SK-MEL-5 (cell line): Measurements from ENCODE around the gene GMIP. TPM values are rescaled to one million over a fixed set of nuclear protein-coding genes. Genes with fewer than 3 reads are reported as not detected.

Source experiments
- DNase-seq: peaks from one replicate; pipeline ENCODE4 v3.0.0-alpha.2; 2016; ENCODE audit warnings: low read depth, low spot score
- in situ Hi-C: cut with HindIII; loops from 2 replicates; pipeline ENCODE4 v1.10.0; 2016; ENCODE audit warnings: low sequenced_read_pairs, high pct_unique_total_duplicates, low pct_unique_long_range_greater_than_20kb
- total RNA-seq: library from RNA; depleted of rRNA; stranded (reverse); fragments of >200 nt; shearing (Covaris generic); gene quantifications from 2 replicates; pipeline ENCODE4 v1.2.3, GENCODE V29; 2014

Gene GMIP
- total RNA-seq, 1 experiment from 2014 or later: 1.7 TPM

DNA sequence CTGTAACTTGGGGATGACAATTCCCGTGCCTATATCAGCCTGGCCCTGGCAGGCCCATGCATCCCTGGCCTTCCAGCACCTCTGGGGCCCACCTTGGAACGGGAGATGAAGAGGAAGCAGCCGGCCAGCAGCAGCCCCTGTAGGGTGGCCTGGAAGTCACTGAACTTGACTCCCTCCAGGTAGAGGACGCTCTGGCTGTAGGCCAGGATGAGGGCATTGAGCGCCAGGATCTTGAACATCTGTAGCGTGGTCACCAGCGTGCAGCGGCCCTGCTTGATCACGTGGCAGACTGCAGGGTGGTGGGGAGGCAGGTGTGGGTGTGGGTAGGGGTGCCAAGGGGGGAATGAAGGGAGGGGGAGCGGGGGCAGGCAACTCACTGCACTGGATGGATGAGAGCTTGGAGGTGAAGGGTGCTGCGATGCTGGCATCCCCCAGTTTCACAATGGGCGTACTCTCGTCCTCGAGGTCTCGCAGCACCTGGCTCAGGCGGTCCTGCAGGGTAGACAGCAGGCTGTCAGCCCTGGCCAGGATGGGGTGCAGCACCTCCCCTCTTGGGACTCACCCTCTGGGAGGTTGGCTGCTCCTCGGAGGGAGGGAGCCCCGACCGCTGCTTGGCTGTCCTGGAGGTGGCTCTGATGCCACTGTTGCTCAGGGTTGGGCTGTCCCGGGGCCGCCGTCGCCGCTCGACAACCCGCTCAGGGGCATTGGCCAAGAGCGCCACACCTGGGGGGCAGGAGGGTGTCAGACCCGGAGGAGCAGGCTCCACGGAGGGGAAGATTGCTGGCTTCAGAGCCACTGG is 3.8 kb upstream of the GMIP start:
- no peak for DNase-seq
- in situ Hi-C loops: no loop called here

DNA sequence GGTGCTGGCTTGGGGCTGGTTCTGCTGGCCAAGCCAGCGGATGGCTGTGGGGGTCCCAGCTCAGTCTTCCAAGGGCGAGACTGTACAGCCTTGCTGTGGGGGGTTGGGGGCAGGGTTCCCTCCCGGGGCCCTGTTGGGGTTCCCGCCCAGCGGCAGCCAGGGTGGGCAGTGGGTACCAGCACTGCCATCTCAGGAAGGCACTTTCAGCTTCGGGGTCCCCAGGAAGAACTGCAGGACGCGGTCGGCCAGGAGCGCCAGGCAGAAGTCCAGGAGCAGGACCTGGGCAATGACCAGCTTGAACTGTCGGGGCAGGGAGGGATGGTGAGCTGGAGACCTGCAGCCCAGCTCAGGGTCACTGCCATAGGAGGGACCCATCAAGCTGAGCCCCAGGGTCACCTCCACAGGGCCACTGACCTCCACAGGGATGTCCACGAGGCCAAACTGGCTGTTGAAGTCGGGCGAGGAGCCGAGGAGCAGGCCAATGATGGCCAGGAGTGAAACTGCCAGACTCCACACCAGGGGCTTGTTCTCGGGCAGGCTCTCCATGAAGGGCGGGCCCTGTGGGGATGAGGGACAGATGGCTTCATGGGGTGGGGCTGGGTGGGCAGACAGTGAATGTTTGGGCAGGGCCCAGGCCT is 1.9 kb upstream of the GMIP start:
- DNase-seq: no peak
- in situ Hi-C loops: no loop called here

DNA sequence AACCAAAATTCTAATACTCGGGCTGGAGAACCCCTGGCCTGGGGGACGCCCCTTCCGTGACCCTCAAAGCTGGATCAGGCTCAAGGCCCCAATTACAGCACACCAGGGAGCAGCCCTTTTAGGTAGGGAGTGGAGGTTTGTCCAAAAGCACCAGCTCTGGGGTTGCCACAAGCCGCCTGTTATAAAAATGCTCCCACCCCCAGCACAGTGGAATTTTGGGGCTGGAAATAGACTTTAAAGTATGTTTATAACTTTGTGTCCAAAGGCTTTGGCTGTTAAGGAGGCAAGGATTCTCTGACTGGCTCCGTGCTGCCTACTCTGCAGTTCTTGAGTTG is 564 bp upstream of the GMIP start:
- DNase-seq: no peak
- in situ Hi-C loops: no loop called here

DNA sequence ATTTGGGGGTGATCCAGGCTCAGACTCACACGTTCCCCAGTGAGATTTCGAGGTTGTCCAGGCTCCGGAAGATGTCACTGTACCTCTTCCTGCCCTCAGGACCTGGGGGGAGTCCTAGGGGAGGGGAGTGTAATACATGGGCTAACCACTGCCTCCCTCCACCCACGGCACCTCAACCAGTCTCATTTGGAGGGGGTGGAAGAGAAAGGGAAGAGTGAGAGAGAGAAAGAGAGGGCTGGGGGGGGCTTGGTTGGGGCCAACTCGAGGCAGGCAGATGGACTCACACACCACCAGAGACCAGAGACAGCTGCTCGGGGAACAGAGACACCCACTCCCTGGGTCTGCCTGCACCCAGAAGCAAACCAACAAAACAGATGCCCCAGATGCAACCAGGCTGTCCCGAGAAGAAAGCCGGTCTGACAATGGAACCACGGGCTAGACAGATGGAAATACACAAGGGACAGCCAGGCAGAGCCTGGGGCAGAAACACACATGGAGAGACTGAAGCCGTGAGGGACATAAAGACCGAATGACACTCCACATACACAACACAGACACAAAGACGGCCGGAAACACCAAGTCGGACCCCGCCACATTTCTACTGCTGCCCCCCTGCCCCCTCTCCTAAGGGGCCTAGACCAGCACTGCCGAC is 825 bp downstream of the GMIP start:
- peak; percentile 21 for DNase-seq
- in situ Hi-C loops: no loop called here

DNA sequence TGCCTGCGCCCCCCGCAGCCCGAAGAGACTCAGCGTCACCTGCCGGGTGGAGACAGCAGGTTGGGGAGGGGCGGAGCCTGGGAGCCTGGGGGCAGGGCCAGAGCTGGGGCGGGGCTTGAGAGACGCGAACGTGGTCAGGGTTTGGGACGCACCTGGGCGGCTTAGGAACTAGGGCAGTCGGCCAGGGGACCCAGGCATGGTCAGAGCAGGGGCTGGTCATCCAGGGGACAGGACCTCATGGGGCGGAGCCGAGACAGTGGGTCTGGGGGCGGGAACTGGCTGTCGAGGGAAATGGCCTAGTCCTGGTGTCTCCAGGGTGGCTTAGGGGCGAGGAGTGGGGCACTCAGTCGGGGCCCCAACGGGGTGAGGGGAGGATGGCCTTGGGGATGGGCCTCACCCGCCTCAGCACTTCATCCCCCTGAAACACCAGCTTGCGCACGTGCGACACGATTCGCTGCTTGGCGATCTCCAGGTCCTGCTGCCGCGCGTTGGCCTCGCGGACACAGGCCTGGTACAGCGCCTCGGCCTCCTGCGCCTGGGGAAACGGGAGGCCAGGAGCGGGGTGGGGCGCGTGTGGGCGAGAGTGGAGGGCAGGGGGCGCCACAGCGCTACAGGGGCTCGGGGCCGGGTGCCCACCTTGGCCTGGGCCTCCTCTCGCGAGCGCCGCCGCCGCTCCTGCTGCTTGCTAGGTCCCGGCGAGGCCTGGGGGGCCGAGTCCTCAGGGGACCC is 5.8 kb downstream of the GMIP start:
- in situ Hi-C loops: no loop called here
- no peak for DNase-seq

DNA sequence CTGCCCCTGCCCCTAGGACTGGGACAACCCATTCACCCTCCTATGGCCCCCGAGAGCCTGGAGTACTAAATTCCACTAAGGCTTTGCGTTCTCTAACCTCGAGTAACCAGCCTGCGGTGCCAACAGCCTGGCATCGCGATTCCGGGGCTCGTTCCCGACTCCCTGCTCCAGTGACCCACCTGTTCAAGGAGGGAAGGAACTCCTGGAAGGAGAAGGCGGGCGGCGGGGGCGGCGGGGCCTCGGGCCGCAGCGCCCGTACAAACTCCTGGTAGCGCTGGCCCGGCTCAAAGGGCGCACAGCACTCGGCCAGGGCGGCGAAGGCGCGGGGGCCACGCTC is 6.3 kb downstream of the GMIP start:
- in situ Hi-C loops: no loop called here
- DNase-seq: no peak

DNA sequence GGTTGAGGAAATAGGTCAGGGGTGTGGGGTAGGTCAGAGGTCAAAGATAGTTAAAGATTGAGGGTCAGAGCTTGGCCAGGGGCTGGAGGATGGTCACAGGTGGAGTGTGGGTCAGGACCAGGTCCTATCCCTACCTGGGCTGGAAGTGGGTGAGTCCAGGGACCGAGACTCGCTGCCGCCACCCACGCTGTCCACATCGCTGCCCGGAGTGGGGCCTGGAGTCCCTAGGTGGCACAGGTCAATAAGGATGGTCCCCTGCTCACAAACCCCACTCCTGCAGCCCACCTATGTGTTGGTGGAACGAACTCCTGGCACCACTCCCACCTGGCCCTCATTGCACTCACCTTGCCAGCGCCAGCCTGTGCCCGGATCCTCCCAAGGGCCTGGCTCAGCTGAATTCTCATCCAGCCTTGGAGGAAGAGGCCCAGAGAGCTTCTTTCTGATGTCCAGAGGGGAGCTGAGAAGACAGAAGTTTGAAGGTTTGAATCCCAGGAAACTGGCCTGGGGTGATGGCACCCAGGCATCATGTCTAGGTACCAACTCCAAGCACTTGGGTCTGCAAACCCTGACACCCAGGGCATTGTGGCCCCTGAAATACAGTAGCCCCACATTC is 6.8 kb downstream of the GMIP start:
- in situ Hi-C loops: no loop called here

DNA sequence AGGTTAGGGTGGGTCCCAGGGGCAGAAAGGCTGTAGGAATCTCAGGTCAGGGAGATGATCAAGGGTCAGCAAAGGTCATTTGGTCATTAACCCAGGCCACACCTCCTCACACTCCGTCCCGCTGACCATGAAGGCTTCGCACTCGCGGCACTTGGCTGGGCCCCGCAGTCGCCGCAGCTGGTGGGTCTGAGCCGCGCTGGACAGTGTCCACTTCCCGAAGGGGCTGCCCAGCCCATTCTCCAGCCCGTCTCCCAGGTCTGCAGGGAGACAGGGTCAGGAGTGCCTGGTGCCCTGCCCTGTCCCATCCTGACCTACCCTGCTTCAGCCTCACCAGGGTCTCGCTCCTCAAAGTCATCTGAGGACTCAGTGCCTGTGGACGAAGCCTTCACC is 8.1 kb downstream of the GMIP start:
- in situ Hi-C loops: no loop called here
- DNase-seq: no peak

More for the DNA sequence above, 6.8 kb downstream of the GMIP start:
- no peak for DNase-seq

DNA sequence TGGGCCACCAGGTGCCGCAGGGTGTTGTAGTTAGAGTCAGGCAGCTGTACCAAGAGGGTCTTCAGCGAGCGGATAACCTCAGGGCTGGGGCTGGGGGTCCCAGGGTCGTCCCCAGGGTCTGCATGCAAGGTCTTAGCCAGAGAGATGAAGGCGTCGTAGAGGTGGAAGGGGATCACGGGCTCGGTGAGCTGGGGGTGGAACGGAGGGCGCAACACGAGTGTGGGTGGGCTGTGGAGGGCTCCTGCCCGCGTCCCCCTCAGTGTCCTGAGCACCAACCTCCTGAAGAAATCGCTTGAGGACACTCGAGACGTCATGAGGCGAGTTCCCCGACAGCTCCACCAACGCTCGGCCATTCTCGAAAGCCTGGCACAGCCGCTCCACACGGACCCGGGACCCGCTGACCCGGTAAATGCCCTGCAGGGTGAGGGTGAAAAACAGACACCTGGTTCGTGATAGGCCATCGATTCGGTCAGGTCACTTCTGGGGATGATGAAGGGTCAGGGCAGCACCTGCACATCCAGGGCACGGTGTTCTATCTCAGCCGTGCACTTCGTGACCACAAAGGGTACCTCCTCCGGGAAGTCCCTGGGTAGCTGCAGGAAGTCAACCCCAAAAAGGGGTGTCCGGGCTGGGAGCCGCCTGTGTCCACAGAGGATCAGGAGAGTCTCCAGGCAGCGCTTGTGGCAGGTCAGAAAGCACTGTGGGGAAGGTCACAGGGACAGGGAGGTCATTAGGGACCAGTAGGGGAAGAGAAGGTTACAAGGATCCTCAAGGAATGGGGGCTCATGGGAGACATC is 8.7 kb downstream of the GMIP start:
- in situ Hi-C loops: no loop called here
- DNase-seq: no peak

DNA sequence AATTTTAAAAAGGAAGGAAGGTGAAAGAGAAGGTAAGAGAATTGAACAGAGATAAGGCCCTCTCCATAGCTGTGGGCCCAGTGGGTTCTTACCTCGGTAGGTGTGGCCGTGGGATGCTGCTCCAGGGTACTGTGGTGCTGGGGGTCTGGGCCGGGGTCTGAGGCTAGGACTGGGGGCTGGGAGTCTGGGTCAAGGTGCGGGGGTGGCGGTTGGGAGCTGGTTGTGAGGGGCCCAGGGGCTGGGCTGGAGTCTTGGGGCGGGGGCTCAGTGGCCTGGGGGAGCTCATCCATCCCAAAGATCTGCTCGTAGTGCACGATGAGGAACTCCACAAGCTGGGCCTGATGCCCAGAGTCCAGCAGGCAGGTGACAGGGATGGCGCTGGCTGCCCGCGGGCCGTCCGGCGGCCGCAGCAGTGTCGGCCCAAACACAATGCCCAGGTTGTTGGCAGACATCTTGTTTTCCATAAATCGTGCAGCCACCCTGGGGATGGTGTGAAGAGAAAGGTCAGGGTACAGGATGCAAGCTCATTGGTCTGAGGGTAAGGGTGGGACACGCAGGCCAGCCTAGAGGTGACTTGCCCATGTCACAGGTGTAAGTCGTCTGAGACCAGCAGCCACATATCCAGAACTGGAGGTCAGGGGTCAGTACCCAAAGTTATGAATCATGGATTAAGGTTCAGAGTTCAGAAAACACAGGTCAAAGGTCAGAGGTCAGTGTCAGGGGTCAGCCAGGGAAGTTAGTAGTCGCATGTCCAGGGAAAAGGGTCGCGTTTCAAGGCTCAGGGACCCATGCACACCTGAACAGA is 9.5 kb downstream of the GMIP start:
- in situ Hi-C loops: no loop called here
- DNase-seq: no peak

DNA sequence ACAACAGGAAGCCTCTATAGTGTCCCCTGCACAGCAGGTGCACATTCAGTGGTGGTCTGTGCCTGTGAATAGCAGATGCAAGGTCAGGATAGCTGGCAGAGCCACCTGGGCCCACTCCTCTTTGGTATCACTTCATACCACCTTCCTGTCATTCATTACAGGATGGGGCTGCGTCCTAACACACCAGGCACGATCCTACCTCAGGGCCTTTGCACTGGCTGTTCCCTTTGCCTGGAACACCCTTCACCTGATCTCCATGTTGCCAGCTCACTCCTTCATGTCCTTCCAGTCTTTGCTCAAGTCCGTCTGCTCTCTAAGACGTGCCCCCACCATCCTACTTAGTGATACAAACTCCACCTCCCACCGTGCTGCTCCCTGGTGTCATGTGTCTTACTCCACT is 10.8 kb downstream of the GMIP start:
- in situ Hi-C loops: no loop called here
- no peak for DNase-seq

DNA sequence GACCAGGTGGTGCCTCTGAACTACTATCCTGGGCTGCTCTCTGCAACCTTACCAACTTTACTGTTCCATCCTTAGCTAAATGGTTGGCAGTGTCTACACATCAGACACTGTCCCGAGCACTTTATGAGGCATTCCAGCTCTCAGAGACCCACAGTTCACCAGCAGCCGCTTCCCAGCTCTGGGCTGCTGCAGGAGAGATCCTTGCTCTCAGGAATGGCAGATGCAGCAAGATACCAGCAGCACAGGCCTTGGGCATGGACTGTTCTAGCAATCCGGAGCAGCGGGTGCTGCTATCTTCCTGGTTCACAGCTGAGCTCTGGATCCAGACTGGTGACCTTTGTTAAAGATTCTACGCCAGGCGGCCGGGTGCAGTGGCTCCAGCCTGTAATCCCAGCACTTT is 12.1 kb downstream of the GMIP start:
- in situ Hi-C loops: no loop called here
- no peak for DNase-seq

DNA sequence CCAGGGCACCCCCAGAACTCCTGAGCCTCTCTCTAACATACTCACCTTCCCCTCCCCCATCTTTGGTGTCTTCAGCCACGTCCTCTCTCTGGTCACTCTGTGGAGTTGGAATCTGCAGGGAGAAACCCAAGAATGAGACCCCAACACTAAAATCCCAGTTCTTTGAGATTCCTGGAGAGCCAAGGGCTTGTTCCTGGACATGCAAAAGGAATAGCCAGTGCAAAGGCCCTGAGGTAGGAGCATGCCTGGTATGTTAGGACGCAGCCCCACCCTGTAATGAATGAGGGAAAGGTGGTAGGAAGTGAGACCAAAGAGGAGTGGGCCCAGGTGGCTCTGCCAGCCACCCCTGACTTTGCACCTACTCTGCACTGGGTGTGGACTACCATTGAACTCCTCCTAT is 13.0 kb downstream of the GMIP start:
- DNase-seq: no peak
- in situ Hi-C loops: no loop called here

DNA sequence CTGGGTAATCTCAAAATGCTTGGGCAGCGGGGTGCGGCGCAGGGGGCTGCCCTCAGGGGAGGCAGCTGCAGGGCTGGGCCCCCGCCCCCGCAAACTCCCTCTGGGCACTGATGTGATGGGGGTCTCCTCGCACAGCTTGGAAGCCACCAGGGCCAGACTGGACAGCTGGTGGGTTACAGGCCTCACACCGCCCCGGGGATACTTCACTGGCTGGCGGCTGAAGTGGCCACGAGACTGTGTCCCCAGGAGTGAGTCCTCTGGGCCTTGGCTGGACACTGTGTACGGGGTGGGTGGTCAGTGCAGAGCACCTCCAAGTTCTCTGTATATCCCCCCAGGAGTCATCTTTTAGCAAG is 13.4 kb downstream of the GMIP start:
- in situ Hi-C loops: no loop called here
- DNase-seq: no peak

DNA sequence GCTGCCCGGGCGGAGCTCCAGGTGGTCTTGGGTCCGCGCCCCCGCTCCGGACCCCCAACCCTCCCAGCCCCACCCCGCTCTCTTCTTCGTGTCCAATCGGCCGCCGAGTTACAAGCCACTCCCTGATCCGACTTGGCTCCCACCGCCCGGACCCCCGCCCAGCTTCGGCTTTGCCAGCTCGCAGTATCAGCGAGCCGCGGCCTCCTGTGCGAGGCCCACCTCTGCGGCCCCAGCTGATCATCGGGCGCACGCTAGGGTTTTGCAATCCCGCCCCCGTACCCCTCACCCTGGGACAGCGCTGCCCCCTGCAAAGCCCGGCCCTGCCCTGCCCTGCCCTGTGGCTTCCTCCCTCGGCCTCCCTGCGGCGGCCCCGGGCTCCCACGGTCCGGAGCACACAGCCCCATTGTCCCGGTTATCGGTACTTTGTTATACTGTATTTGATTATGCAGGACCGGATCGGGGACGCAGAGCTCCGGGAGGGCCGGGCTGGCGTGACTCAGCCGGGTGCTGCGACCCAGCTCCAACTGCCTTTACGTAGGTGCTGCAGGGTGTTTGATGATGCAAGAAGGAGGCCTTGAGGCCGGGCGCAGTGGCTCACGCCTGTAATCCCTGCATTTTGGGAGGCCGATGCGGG is 14.8 kb downstream of the GMIP start:
- DNase-seq: peak; percentile 9
- in situ Hi-C loops: no loop called here
